Measurements from ENCODE around the gene KCNJ15. TPM values are rescaled to one million over a fixed set of nuclear protein-coding genes. Genes with fewer than 3 reads are reported as not detected.

The KCNJ15 gene
- total RNA-seq, 3 donors from 2014 or later (not counting 1 experiment from before 2014, with no cell fraction given), result 1.9 TPM; not detected in 2

- 92% methylated on average over 3 of the region's 5 CpGs for WGBS (ENCODE audit: insufficient coverage)
Measured at GRCh38 chr21:38280454-38280853, 23.7 kb downstream of the KCNJ15 start.

GRCh38 chr21:38280867-38281266, 24.1 kb downstream of the KCNJ15 start:
- Histone ChIP-seq H3K4me1 (ENCODE audit: control insufficient read depth, insufficient read depth, low read length) (no peaks in the 10 kb centered on the region), H3K4me3 (ENCODE audit: low read length) (no peak overlapping the region), H3K9me3 (ENCODE audit: control insufficient read depth, insufficient read depth, low read length) (no peaks in the 10 kb centered on the region), H3K36me3 (ENCODE audit: control insufficient read depth, insufficient read depth, low read length) (no peaks in the 10 kb centered on the region), H3K27me3 (ENCODE audit: control insufficient read depth, insufficient read depth, low read length) (no peaks in the 10 kb centered on the region), H3K27ac (ENCODE audit: low read length) (no peak overlapping the region)
- intact Hi-C loops (cut with micrococcal nuclease), result no loop called here
- Mint-ChIP-seq H3K27ac (no peak overlapping the region), H3K4me1 (no peaks in the 10 kb centered on the region), H3K36me3 (no peaks in the 10 kb centered on the region), H3K27me3 (ENCODE audit: low read depth in 2 of 2) (peaks cover 23 to 30% of the 10 kb centered on the region in 2 donors), H3K9me3 (peaks cover 0 to 2% of the 10 kb centered on the region in 2 donors), H3K4me3 (no peak overlapping the region)
- no peak for ATAC-seq
- no peak for TF ChIP-seq CTCF (IDR thresholded peaks at IDR 0.05)
- 51% methylated on average over 5 of the region's 6 CpGs for WGBS (ENCODE audit: insufficient coverage)
- DNase-seq, result no peak

More at GRCh38 chr21:38280454-38280853, 23.7 kb downstream of the KCNJ15 start:
- DNase-seq (no peak), ATAC-seq (no peak)
- no peak overlapping the region for H3K4me3 ChIP-seq (ENCODE audit: low read length)
- no peaks in the 10 kb centered on the region for H3K27me3 ChIP-seq (ENCODE audit: control insufficient read depth, insufficient read depth, low read length)
- H3K4me3 Mint-ChIP-seq, result no peak overlapping the region
- H3K27ac Mint-ChIP-seq, result no peak overlapping the region
- H3K36me3 Mint-ChIP-seq, result no peaks in the 10 kb centered on the region
- no peaks in the 10 kb centered on the region for H3K36me3 ChIP-seq (ENCODE audit: control insufficient read depth, insufficient read depth, low read length)
- no peaks in the 10 kb centered on the region for H3K4me1 Mint-ChIP-seq
- no peak for TF ChIP-seq CTCF (IDR thresholded peaks at IDR 0.05)
- no peaks in the 10 kb centered on the region for H3K9me3 ChIP-seq (ENCODE audit: control insufficient read depth, insufficient read depth, low read length)
- H3K27me3 Mint-ChIP-seq (ENCODE audit: low read depth in 2 of 2), result peaks cover 21 to 30% of the 10 kb centered on the region in 2 donors
- H3K27ac ChIP-seq (ENCODE audit: low read length), result no peak overlapping the region
- intact Hi-C loops (cut with micrococcal nuclease), result no loop called here
- H3K4me1 ChIP-seq (ENCODE audit: control insufficient read depth, insufficient read depth, low read length), result no peaks in the 10 kb centered on the region
- H3K9me3 Mint-ChIP-seq, result peaks cover 0 to 2% of the 10 kb centered on the region in 2 donors

- H3K36me3 Mint-ChIP-seq, result no peaks in the 10 kb centered on the region
- no peak overlapping the region for H3K4me3 ChIP-seq (ENCODE audit: low read length)
- no peak for TF ChIP-seq CTCF (IDR thresholded peaks at IDR 0.05)
- H3K27me3 Mint-ChIP-seq (ENCODE audit: low read depth in 2 of 2), result peaks cover 25 to 30% of the 10 kb centered on the region in 2 donors
- H3K9me3 Mint-ChIP-seq, result peaks cover 0 to 2% of the 10 kb centered on the region in 2 donors
- no peak overlapping the region for H3K4me3 Mint-ChIP-seq
- H3K27ac ChIP-seq (ENCODE audit: low read length), result no peak overlapping the region
- H3K9me3 ChIP-seq (ENCODE audit: control insufficient read depth, insufficient read depth, low read length), result no peaks in the 10 kb centered on the region
- DNase-seq (no peak), ATAC-seq (no peak)
- H3K27ac Mint-ChIP-seq, result no peak overlapping the region
- 89% methylated on average over 3 of the region's 3 CpGs for WGBS (ENCODE audit: insufficient coverage)
- H3K27me3 ChIP-seq (ENCODE audit: control insufficient read depth, insufficient read depth, low read length), result no peaks in the 10 kb centered on the region
- H3K36me3 ChIP-seq (ENCODE audit: control insufficient read depth, insufficient read depth, low read length), result no peaks in the 10 kb centered on the region
- intact Hi-C loops (cut with micrococcal nuclease), result no loop called here
- H3K4me1 ChIP-seq (ENCODE audit: control insufficient read depth, insufficient read depth, low read length), result no peaks in the 10 kb centered on the region
- no peaks in the 10 kb centered on the region for H3K4me1 Mint-ChIP-seq
Measured at GRCh38 chr21:38282921-38283320, 26.1 kb downstream of the KCNJ15 start.

- Histone ChIP-seq H3K4me3 (ENCODE audit: low read length) (no peak overlapping the region), H3K4me1 (ENCODE audit: control insufficient read depth, insufficient read depth, low read length) (no peaks in the 10 kb centered on the region), H3K9me3 (ENCODE audit: control insufficient read depth, insufficient read depth, low read length) (no peaks in the 10 kb centered on the region), H3K27me3 (ENCODE audit: control insufficient read depth, insufficient read depth, low read length) (no peaks in the 10 kb centered on the region), H3K27ac (ENCODE audit: low read length) (no peak overlapping the region), H3K36me3 (ENCODE audit: control insufficient read depth, insufficient read depth, low read length) (no peaks in the 10 kb centered on the region)
- no peak overlapping the region for H3K4me3 Mint-ChIP-seq
- intact Hi-C loops (cut with micrococcal nuclease), result no loop called here
- peaks cover 18 to 31% of the 10 kb centered on the region in 2 donors for H3K27me3 Mint-ChIP-seq (ENCODE audit: low read depth in 2 of 2)
- no peaks in the 10 kb centered on the region for H3K36me3 Mint-ChIP-seq
- TF ChIP-seq CTCF (IDR thresholded peaks at IDR 0.05), result no peak
- ATAC-seq (no peak), DNase-seq (no peak)
- no peaks in the 10 kb centered on the region for H3K9me3 Mint-ChIP-seq
- H3K4me1 Mint-ChIP-seq, result no peaks in the 10 kb centered on the region
- 94% methylated on average over 6 of the region's 6 CpGs for WGBS (ENCODE audit: insufficient coverage)
- H3K27ac Mint-ChIP-seq, result no peak overlapping the region
Measured at GRCh38 chr21:38284216-38284615, 27.4 kb downstream of the KCNJ15 start.
